ENCODE measurements around the gene KDM3A. TPM values are rescaled to one million over a fixed set of nuclear protein-coding genes. Genes with fewer than 3 reads are reported as not detected.

KDM3A gene
- total RNA-seq = 10 to 100 TPM; 16.7 to 54.6 (median 32.5) TPM
- polyA plus RNA-seq = 10 to 100 TPM; 26.8 to 41.7 (median 35.0) TPM
- long read RNA-seq, donor 1, full-length matches to known transcripts = 1 of 6 reads
- long read RNA-seq, donor 1, partial matches to known transcripts = 5 of 6 reads
- long read RNA-seq, donor 1, other reads (novel, unspliced or antisense) = 0 of 6 reads
- long read RNA-seq, donor 2, full-length matches to known transcripts = 1 of 1 reads
- long read RNA-seq, donor 2, partial matches to known transcripts = 0 of 1 reads
- long read RNA-seq, donor 2, other reads (novel, unspliced or antisense) = 0 of 1 reads
- long read RNA-seq, donor 3, partial matches to known transcripts = 0 of 1 reads
- long read RNA-seq, donor 3, other reads (novel, unspliced or antisense) = 0 of 1 reads
- long read RNA-seq, donor 4, full-length matches to known transcripts = 1 of 4 reads
- long read RNA-seq, donor 4, partial matches to known transcripts = 2 of 4 reads
- long read RNA-seq, donor 4, other reads (novel, unspliced or antisense) = 1 of 4 reads
- long read RNA-seq, donor 5, full-length matches to known transcripts = 25 of 36 reads
- long read RNA-seq, donor 5, partial matches to known transcripts = 5 of 36 reads
- long read RNA-seq, donor 5, other reads (novel, unspliced or antisense) = 6 of 36 reads
- long read RNA-seq, donor 6, partial matches to known transcripts = 4 of 4 reads
- long read RNA-seq, donor 6, other reads (novel, unspliced or antisense) = 0 of 4 reads
- long read RNA-seq, donor 7, full-length matches to known transcripts = 1 of 1 reads
- long read RNA-seq, donor 7, partial matches to known transcripts = 0 of 1 reads
- long read RNA-seq, donor 7, other reads (novel, unspliced or antisense) = 0 of 1 reads
- long read RNA-seq, donor 8, full-length matches to known transcripts = 3 of 10 reads
- long read RNA-seq, donor 8, partial matches to known transcripts = 7 of 10 reads
- long read RNA-seq, donor 8, other reads (novel, unspliced or antisense) = 0 of 10 reads
- long read RNA-seq, donor 9, partial matches to known transcripts = 5 of 6 reads
- long read RNA-seq, donor 9, other reads (novel, unspliced or antisense) = 0 of 6 reads
- long read RNA-seq, donor 10, partial matches to known transcripts = 7 of 7 reads
- long read RNA-seq, donor 10, other reads (novel, unspliced or antisense) = 0 of 7 reads

GRCh38 chr2:86440631-86441391, at the start of gene KDM3A:
KDM3A (plus strand) TSS chr2:86441371; CDS start chr2:86442048, 677 bp downstream.
- Histone ChIP-seq H3K27ac (peak within 1 kb of the TSS; percentile 86 to 99 (median 98)), H3K27me3 (no peaks in the 10 kb centered on the region), H3K9me3 (replicated peaks in 1 of 3) (peaks cover 4 to 14% (median 14%) of the 10 kb centered on the region in 3 donors), H3K4me3 (peak within 1 kb of the TSS in 2 of 4 donors; percentile 50 to 93), H3K4me1 (replicated peaks in 1 of 2) (peaks cover 8 to 30% of the 10 kb centered on the region in 2 donors), H3K36me3 (replicated peaks in 1 of 2) (no peaks in the 10 kb centered on the region)
- 1 to 2% (median 1%) methylated on average over 35 to 51 of the region's 51 CpGs for WGBS, 4 donors
- TF ChIP-seq POLR2A (IDR thresholded peaks at IDR 0.05) (no peak), CTCF (IDR thresholded peaks at IDR 0.05) (peak in 2 of 6 experiments; percentile 24 to 29)
- peak; percentile 100 for DNase-seq
- intact Hi-C loops (cut with DNase I) = no loop called here

GRCh38 chr2:86392873-86393518, 48.2 kb upstream of the KDM3A start:
- DNase-seq = peak; percentile 34 to 90 (median 61)
- peaks cover 7 to 15% of the 10 kb centered on the region in 2 donors for H3K4me1 ChIP-seq (replicated peaks in 1 of 2)
- no peaks in the 10 kb centered on the region for H3K27me3 ChIP-seq
- intact Hi-C loops (cut with DNase I) = no loop called here
- H3K36me3 ChIP-seq (replicated peaks in 1 of 2) = no peaks in the 10 kb centered on the region
- no peak for TF ChIP-seq CTCF (IDR thresholded peaks at IDR 0.05)
- TF ChIP-seq POLR2A (IDR thresholded peaks at IDR 0.05) = no peak
- peak overlapping the region in 3 of 5 donors; percentile 10 to 75 (median 18) for H3K27ac ChIP-seq
- H3K4me3 ChIP-seq = no peak overlapping the region
- WGBS, 4 donors = 59 to 63% (median 60%) methylated on average over 6 of the region's 6 CpGs
- H3K9me3 ChIP-seq (replicated peaks in 1 of 3) = no peaks in the 10 kb centered on the region

- peaks cover 7 to 18% of the 10 kb centered on the region in 2 donors for H3K4me1 ChIP-seq (replicated peaks in 1 of 2)
- no peaks in the 10 kb centered on the region for H3K36me3 ChIP-seq (replicated peaks in 1 of 2)
- H3K4me3 ChIP-seq = no peak overlapping the region
- H3K9me3 ChIP-seq (replicated peaks in 1 of 3) = no peaks in the 10 kb centered on the region
- H3K27ac ChIP-seq = peak overlapping the region in 4 of 5 donors; percentile 10 to 75 (median 34)
- DNase-seq = peak in 3 of 7 donors; percentile 22 to 33 (median 24)
- TF ChIP-seq CTCF (IDR thresholded peaks at IDR 0.05) (no peak), POLR2A (IDR thresholded peaks at IDR 0.05) (no peak)
- WGBS, 4 donors = 22 to 43% (median 25%) methylated on average over 1 of the region's 1 CpG
- intact Hi-C loops (cut with DNase I) = no loop called here
- no peaks in the 10 kb centered on the region for H3K27me3 ChIP-seq
Measured at GRCh38 chr2:86393521-86394491, 47.4 kb upstream of the KDM3A start.
